Fibroblast of villous mesenchyme (primary cell): ENCODE results near the gene IFIH1. TPM values are rescaled to one million over a fixed set of nuclear protein-coding genes. Genes with fewer than 3 reads are reported as not detected.

Experiments
- DNase-seq: peaks from one replicate; pipeline ENCODE4 v3.0.0-alpha.2; 2010; ENCODE audit warnings: low read depth
- H3K4me3 ChIP-seq: 2 replicates; pipeline ENCODE4 v1.5.1; 2011; ENCODE audit warnings: low read depth, mild to moderate bottlenecking, low read length
- total RNA-seq: library from RNA; depleted of rRNA; stranded (reverse); fragments of >200 nt; gene quantifications from 2 replicates; pipeline ENCODE4 v1.2.3, GENCODE V29; 2012
- TF ChIP-seq, protein P1 (sequence below): IDR thresholded peaks from 2 replicates; pipeline ENCODE4 v1.5.1; 2012; ENCODE audit warnings: low read depth, mild to moderate bottlenecking, low read length; ENCODE audit not compliant: insufficient read depth

The IFIH1 gene
- total RNA-seq, 1 donor = 7.8 TPM

DNA sequence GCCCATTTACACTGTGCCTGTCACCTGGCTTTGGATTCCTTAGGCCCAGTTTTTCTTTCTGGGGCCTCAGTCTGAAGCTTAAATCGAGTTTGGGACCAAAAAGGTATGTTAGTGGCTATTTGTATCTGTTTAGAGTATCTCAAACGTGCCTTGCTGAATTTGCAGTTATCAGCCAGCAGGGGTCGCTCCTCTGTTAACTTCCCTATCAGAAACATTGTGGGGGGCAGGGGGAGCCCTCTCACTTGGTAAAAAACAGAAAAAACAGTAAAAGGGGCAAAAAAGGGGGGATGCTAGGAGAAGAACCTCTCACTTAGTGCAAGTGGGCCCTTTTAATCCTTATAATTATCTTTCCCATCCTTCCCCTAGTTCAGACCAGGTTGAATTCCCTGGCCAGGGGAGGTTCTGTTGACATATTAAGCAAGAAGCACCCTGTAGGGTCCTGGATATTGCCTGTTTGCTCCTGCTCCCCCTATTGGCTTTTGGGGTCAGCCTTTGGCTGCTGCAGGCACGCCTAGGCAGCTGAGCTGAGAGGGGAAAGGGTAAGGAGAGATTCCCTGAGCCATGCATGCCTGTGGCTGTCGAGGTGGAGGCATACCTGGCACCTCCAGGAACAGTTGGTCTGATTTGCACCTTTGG is 8.8 kb upstream of the IFIH1 start:
- TF ChIP-seq, protein P1, sequence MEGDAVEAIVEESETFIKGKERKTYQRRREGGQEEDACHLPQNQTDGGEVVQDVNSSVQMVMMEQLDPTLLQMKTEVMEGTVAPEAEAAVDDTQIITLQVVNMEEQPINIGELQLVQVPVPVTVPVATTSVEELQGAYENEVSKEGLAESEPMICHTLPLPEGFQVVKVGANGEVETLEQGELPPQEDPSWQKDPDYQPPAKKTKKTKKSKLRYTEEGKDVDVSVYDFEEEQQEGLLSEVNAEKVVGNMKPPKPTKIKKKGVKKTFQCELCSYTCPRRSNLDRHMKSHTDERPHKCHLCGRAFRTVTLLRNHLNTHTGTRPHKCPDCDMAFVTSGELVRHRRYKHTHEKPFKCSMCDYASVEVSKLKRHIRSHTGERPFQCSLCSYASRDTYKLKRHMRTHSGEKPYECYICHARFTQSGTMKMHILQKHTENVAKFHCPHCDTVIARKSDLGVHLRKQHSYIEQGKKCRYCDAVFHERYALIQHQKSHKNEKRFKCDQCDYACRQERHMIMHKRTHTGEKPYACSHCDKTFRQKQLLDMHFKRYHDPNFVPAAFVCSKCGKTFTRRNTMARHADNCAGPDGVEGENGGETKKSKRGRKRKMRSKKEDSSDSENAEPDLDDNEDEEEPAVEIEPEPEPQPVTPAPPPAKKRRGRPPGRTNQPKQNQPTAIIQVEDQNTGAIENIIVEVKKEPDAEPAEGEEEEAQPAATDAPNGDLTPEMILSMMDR = peak; percentile 55
- no peak overlapping the region for H3K4me3 ChIP-seq
- no peak for DNase-seq

GRCh38 chr2:162324953-162325352 is 6.5 kb upstream of the IFIH1 start:
- TF ChIP-seq, protein P1 = no peak
- DNase-seq = no peak

GRCh38 chr2:162320864-162321517 is 2.5 kb upstream of the IFIH1 start:
- TF ChIP-seq, protein P1 = no peak
- H3K4me3 ChIP-seq = no peak overlapping the region
- DNase-seq = no peak

More at GRCh38 chr2:162324953-162325352, 6.5 kb upstream of the IFIH1 start:
- no peak overlapping the region for H3K4me3 ChIP-seq

DNA sequence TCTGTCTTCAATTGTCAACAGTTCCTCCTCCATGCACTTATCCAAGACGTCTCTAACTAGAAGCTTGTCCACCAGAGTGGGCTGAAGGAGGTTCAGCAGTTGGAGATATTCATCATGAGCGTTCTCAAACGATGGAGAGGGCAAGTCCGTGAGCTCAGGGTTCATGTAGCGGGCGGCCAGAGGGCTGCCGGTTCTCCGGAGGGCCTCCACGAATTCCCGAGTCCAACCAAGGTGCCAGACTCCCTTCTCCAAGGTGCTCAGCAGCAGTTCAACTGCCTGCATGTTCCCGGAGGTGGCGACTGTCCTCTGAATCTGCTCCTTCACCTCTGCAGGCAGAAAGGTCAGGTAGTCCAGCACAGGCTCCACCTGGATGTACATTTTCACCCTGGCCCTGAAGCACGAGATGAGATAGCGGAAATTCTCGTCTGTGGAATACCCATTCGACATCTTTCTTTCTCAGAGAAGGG is 590 bp downstream of the IFIH1 start:
- peak; percentile 22 for DNase-seq
- TF ChIP-seq, protein P1 = no peak
- H3K4me3 ChIP-seq = peak overlapping the region; percentile 72

DNA sequence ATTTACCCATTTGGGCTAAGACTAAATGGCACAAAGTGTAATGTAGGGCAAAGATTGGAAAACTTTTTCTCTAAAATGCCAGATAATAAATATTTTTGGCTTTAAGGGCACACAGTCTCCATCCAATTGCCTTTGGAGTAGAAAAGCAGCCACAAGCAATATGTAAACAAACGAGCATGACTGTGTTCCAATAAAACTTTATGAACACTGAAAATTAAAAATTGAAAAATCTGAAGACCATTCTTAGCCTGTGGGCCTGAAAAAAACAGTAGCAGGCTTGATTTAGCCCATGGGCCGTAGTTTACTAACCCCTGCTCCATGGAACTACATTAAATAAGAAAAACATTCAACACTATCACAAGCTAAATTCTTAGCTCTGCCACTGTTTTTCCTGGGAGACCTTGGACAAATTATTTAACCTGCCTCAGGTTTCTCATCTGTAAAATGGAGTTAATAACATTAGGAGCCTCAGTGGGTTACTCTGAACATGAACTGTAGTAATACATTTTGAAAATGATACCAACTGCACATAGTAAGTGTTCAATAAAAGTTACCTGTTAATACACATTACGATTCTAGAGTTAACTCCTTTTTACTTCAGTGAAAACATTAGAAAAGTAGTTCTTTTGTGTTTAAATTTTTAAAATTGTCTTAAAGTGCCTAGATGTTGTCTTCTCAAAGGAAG is 1.3 kb downstream of the IFIH1 start:
- TF ChIP-seq, protein P1 = no peak
- DNase-seq = no peak
- H3K4me3 ChIP-seq = peak overlapping the region; percentile 72

- TF ChIP-seq, protein P1 = no peak
- no peak overlapping the region for H3K4me3 ChIP-seq
- no peak for DNase-seq
These were observed 1.9 kb downstream of the IFIH1 start for GRCh38 chr2:162316590-162316989.
